ENCODE measurements around the gene UMODL1. TPM values are rescaled to one million over a fixed set of nuclear protein-coding genes. Genes with fewer than 3 reads are reported as not detected.
A peak's percentile ranks its signal among the peaks of the same experiment; 100 is the strongest.

Gene UMODL1
- total and polyA plus RNA-seq, 2 of the 13 experiments (the other 11 are each of a cell fraction or from before 2014, with no cell fraction given), result not detected

DNA sequence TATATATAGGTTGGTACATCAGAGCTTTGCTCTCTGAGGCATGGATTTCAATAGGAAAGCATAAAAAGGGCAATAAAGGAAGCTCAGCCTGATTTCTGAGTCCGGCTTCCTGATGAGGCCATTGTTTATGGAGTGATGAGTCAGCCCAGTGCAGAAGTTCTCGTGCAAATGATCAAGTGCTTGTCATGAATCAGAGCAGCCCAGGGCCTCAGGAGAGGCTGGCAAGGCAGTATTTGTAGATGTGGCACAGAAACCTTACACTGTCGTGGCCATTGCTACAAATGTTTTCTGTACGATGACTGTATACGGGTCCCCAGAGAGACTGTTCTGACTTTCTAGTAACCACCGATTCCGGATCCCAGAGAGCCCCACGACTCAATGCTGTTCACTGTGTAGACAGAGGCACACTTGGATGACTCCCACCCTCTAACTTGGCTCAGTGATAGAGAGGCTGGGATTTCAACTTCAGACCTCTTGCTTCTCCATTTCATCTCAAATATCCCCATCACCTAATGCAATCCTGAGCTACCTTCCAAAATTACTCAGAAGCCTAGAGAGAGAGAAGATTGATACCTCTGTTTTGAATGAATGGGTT, 26.8 kb downstream of the UMODL1 start:
- WGBS (ENCODE audit: low lambda C conversion rate), result 4% methylated on average over 7 of the region's 8 CpGs
- no peak for FAIRE-seq
- no peaks in the 10 kb centered on the region for H4K20me1 ChIP-seq (ENCODE audit: insufficient read depth, low read length)
- no peak overlapping the region for H2AFZ ChIP-seq (ENCODE audit: low read length)
- H3K79me2 ChIP-seq (ENCODE audit: insufficient read depth, low read length), result no peaks in the 10 kb centered on the region
- CTCF ChIA-PET (ENCODE audit: low intra/inter-chr PET ratio, low total read pairs), result no interaction called here
- H3K9ac ChIP-seq (ENCODE audit: insufficient read depth, low read depth, low read length), result no peak overlapping the region
- in situ Hi-C loops (cut with HindIII; ENCODE audit: extremely low pct_ligation_motif_present, low pct_unique_long_range_greater_than_20kb) (no loop called here), intact Hi-C loops (cut with micrococcal nuclease; ENCODE audit: unreplicated experiment) (no loop called here)
- peak; percentile 55 for DNase-seq (ENCODE audit: low spot score)
- peaks cover 12% of the 10 kb centered on the region for H3K9me3 ChIP-seq (ENCODE audit: low read length)
- POLR2A ChIA-PET, result no interaction called here
- no peak overlapping the region for H3K27ac ChIP-seq (ENCODE audit: extremely low read length, insufficient read depth, low read length)
- no peak overlapping the region for H3K4me3 ChIP-seq (replicated peaks in 1 of 3; ENCODE audit: insufficient read depth in 1 of 3, low read depth in 2 of 3, low read length in 3 of 3)
- no TSS peak for BruUV-seq (replicated peaks)
- ATAC-seq, result peak; percentile 84
- TF ChIP-seq ZNF263 (CRISPR knock-in tag; IDR thresholded peaks at IDR 0.05), result no peak
- TF ChIP-seq MAFK (conservative IDR thresholded peaks at IDR 0.05 in 1 of 2, IDR thresholded peaks at IDR 0.05 in 1 of 2; ENCODE audit: low read length in 2 of 2), result peak; percentile 31 to 33; a peak in 2 of 4 replicates
- TF ChIP-seq, protein P1, sequence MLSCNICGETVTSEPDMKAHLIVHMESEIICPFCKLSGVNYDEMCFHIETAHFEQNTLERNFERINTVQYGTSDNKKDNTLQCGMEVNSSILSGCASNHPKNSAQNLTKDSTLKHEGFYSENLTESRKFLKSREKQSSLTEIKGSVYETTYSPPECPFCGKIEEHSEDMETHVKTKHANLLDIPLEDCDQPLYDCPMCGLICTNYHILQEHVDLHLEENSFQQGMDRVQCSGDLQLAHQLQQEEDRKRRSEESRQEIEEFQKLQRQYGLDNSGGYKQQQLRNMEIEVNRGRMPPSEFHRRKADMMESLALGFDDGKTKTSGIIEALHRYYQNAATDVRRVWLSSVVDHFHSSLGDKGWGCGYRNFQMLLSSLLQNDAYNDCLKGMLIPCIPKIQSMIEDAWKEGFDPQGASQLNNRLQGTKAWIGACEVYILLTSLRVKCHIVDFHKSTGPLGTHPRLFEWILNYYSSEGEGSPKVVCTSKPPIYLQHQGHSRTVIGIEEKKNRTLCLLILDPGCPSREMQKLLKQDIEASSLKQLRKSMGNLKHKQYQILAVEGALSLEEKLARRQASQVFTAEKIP (CRISPR knock-in tag; IDR thresholded peaks at IDR 0.05; ENCODE audit: borderline replicate concordance), result no peak
- TF ChIP-seq ATF3 (CRISPR knock-in tag; IDR thresholded peaks at IDR 0.05), result 0 out of 2 replicates have a peak, but pooled peaks have one; percentile 30
- TF ChIP-seq ZMAT3 (CRISPR knock-in tag; conservative IDR thresholded peaks at IDR 0.05), result no peak
- TF ChIP-seq, protein P2, sequence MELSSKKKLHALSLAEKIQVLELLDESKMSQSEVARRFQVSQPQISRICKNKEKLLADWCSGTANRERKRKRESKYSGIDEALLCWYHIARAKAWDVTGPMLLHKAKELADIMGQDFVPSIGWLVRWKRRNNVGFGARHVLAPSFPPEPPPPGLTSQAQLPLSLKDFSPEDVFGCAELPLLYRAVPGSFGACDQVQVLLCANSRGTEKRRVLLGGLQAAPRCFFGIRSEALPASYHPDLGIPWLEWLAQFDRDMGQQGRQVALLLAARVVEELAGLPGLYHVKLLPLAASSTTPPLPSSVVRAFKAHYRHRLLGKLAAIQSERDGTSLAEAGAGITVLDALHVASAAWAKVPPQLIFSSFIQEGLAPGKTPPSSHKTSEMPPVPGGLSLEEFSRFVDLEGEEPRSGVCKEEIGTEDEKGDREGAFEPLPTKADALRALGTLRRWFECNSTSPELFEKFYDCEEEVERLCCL (CRISPR knock-in tag; IDR thresholded peaks at IDR 0.05; ENCODE audit: borderline replicate concordance), result no peak
- no peak for TF ChIP-seq SALL1 (CRISPR knock-in tag; IDR thresholded peaks at IDR 0.05)
- TF ChIP-seq LRRFIP1 (CRISPR knock-in tag; conservative IDR thresholded peaks at IDR 0.05), result no peak
- no peak for TF ChIP-seq ZNF30 (CRISPR knock-in tag; IDR thresholded peaks at IDR 0.05)
- TF ChIP-seq PBX2 (CRISPR knock-in tag; IDR thresholded peaks at IDR 0.05), result no peak
- TF ChIP-seq FOSL2 (CRISPR knock-in tag; IDR thresholded peaks at IDR 0.05), result peak; percentile 91
- TF ChIP-seq NFYB (CRISPR knock-in tag; IDR thresholded peaks at IDR 0.05), result no peak
- TF ChIP-seq ZNF496 (CRISPR knock-in tag; IDR thresholded peaks at IDR 0.05; ENCODE audit: insufficient replicate concordance), result no peak
- no peak for TF ChIP-seq ZSCAN25 (CRISPR knock-in tag; IDR thresholded peaks at IDR 0.05)
- peaks cover 9% of the 10 kb centered on the region for H3K4me1 ChIP-seq (ENCODE audit: insufficient read depth, low read length)
- no peaks in the 10 kb centered on the region for H3K36me3 ChIP-seq (replicated peaks in 1 of 2; ENCODE audit: control insufficient read depth in 1 of 2, insufficient read depth in 2 of 2, low read length in 2 of 2)
- H3K4me2 ChIP-seq (ENCODE audit: low read depth, low read length), result no peak overlapping the region
- peaks cover 0 to 26% of the 10 kb centered on the region in 2 experiments; a peak in 3 of 5 replicates for H3K27me3 ChIP-seq (ENCODE audit: control insufficient read depth in 1 of 2, insufficient read depth in 2 of 2, low read length in 2 of 2)
